ENCODE results near the gene RNF215.
A peak's percentile ranks its signal among the peaks of the same experiment; 100 is the strongest.
"Not testable (repeated sequence)": the region's sequence is repeated elsewhere in the genome, so short reads cannot be mapped to it uniquely, and the experiment has no call there.

Gene RNF215

GRCh38 chr22:30420347-30421125 lies 33.3 kb upstream of the RNF215 start:
- no peak for DNase-seq

- no peak for DNase-seq
Observed at GRCh38 chr22:30416837-30417236, 29.6 kb upstream of the RNF215 start.

GRCh38 chr22:30416403-30416802 lies 29.2 kb upstream of the RNF215 start:
- DNase-seq = no peak

DNA sequence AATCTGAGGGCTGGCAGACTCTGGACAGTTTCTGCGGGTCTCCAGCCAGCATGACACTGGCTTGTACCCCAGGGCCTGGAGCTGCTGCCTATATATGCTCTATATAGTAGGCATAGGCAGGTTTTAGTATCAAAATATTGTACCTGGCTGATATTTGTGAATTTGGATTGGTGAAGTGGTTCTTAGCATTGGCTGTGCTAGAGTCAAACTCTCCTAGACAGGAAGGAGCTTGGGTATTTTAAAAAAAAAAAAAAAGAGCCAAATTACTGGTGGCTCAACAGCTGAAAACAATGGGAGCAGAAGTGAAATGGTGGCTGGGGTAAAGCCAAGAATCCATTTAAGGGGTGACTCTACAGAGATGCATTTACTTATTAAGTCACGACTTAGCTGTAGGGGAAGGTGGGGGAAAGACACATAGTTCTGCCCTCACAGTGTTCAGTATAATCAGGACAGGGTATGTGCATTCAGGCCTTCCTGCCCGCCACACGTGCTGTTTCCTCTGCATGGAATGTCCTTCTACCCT lies 27.4 kb upstream of the RNF215 start:
- DNase-seq = no peak

DNA sequence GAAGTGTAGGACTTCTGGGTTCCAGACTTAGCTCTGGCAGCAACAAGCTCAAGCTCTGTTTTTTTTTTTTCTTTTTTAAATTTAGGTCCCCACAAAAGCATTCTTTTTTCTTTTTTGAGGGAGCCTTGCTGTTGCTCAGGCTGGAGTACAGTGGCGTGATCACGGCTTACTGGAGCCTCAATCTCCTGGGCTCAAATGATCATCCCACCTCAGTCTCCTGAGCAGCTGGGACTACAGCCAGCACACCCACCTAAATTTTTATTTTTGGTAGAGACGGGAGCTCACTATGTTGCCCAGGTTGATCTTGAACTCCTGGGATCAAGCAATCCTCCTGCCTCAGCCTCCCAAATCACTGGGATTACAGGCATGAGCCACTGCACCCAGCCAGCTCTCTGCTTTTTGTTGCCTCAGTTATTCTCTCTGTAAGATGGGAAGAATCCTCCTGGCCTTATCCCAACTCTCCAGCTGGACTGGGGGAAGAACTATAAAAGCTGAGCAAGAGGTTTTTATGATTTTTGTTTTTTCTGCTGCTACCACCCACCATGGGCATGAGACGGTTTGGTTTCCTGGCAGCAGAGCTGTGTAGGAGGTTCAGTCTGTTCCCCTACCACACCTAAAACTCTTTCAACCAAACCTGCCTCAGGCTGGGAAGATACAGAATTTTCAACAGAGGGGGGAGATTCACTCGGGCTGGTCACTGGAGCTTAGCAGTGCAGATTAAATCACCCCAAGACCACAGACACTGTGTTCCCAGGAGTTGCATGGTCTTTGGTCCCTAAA lies 26.7 kb upstream of the RNF215 start:
- DNase-seq = no peak

DNA sequence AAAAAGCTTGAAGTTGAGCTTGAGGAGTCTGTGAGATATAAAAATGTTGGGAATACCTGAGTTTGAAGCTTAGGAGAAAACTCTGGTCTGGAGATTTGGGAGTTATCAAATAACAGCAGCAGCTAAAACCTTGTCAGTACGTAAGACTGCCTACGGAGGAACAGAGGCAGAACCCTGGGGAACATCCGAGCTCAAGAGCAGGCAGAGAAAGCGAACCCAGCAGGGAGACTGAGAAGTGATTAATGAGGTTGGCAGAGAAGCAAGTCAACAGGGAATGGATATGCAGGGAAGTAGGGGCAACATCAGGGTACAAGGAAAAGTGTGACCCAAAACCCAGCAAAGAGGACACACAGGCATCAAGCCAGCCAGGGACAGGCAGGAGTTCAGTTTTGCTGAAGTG lies 25.8 kb upstream of the RNF215 start:
- no peak for DNase-seq

DNA sequence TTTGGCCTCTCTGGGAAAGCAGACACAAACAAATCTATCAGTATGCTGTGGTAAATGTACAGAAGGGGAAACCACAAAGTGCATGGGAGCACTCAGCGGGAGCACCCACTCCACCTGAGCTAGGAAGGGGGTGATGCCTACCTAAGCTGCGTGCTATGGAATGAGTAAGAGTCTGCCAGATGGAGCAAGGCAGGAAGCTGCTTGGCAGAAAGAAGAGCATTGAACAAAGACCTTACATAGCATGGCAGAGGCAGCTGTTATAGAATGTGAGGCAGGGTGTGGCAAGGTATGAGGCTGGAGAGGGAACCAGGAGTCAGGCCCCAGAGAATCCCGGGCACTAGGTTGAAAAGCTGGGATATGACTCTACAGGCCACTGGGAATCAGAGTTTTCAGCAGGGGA lies 24.6 kb upstream of the RNF215 start:
- DNase-seq = no peak

DNA sequence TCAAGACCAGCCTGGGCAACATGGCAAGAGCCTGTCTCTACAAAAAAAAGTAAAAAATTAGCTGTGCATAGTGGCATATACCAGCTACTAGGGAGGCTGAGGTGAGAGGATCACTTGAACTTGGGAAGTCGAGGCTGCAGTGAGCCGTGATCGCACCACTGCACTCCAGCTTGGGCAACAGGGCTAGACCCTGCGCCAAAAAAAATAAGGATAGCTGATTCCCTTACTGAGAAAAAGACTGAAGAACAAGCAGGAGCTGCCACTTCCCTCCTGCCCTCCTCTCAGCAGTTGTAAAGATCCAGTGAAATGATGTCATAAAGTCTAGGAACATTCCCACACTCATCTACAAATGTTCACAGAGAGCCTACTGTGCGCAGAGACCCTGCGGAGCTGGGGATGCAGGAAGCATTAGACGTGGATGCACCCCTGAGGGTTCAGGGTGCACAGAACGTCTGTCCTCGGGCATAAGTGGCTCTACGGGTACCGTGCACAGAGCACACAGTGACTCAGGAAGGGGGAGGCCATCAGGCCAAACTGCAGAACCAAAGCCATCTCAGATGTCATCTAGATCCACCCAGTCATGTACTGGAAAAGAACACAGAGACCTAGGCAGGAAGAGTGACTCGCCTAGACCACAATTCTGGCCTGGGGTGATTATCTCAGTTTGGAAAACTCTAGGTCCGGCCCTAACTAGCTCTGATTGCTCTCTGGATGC lies 21.3 kb upstream of the RNF215 start:
- no peak for DNase-seq

GRCh38 chr22:30406400-30406799 lies 19.2 kb upstream of the RNF215 start:
- DNase-seq = no peak

GRCh38 chr22:30405731-30406130 lies 18.5 kb upstream of the RNF215 start:
- DNase-seq = no peak

DNA sequence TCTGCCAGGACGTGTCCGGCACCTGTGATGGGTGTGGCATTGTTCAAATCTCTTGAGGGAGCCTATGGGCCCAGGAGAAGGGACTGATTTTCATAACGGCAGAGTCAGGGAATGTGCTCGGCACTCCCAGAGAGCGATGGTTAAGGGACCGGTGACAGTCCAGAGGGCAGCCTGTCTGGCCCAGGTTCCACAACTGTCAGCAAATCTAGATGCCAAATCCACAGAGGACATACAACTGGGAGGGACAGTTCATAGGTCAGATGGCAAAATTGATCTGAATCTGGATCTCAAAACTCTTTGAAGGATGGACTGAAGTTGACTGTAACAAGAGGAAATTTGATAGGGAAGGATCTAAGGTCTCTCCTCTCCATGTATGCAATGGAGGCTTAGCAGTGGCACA lies 17.1 kb upstream of the RNF215 start:
- DNase-seq = no peak

GRCh38 chr22:30402766-30403104 lies 15.5 kb upstream of the RNF215 start:
- DNase-seq = not testable (repeated sequence)

DNA sequence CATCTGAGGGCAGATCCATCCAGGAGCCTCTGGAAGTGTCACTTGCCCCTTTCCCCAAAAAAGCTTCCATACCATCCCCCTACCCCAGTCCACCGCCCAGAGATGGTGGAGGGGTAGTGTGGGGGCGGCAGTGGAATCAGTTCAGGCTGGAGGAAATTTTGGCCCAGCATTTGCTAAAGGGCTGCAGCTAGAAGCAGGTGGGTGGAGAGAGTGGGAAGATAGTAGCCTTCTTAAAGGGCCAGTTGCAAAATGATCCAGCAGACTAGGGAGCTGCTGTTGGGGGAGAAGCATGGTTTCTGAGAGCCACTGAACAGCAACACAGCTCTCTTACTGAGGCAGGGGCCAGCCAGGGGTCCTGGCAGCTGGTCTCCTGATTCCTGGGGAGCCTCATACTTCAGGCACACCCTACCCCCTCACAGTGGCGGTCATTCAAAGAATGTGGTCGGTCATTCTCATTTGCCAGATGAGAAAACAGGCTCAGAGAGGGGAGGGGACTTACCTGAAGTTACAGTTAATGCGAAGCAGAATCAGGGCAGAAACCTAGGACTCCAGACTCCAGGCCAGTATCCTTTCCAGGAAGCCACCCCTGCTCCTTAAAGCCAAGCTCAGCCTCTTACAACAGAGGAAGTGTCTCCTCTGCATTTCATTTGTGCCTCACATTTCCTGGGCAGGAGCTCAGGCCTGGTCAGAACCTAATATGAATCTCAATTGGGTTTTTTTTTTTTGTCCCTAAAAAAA lies 15.0 kb upstream of the RNF215 start:
- no peak for DNase-seq

GRCh38 chr22:30401024-30401423 lies 13.8 kb upstream of the RNF215 start:
- not testable (repeated sequence) for DNase-seq

- no peak for DNase-seq
Observed at GRCh38 chr22:30400159-30400558, 12.9 kb upstream of the RNF215 start.

DNA sequence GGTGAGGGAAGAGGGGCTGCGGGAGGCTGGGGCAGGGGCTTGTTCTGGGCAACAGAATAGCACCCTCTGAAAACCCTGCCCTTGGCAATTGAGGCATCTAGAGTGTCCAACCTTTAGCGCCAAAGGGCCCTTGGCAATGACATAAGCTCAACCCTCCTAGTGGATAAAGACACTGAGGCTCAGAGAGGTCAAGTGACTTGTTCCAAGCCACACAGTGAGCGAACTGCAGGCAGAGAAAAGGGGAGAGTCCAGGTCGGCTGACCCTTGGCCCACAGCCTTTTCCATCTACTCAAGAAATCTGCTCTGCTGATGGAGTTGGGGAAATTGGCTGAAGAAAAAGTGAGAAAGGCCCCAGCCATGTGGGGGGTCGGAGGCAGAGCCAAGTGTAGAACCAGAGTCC lies 12.5 kb upstream of the RNF215 start:
- DNase-seq = no peak

GRCh38 chr22:30398685-30399680 lies 11.8 kb upstream of the RNF215 start:
- DNase-seq = no peak

- DNase-seq = no peak
Observed at GRCh38 chr22:30397656-30398635, 10.7 kb upstream of the RNF215 start.

DNA sequence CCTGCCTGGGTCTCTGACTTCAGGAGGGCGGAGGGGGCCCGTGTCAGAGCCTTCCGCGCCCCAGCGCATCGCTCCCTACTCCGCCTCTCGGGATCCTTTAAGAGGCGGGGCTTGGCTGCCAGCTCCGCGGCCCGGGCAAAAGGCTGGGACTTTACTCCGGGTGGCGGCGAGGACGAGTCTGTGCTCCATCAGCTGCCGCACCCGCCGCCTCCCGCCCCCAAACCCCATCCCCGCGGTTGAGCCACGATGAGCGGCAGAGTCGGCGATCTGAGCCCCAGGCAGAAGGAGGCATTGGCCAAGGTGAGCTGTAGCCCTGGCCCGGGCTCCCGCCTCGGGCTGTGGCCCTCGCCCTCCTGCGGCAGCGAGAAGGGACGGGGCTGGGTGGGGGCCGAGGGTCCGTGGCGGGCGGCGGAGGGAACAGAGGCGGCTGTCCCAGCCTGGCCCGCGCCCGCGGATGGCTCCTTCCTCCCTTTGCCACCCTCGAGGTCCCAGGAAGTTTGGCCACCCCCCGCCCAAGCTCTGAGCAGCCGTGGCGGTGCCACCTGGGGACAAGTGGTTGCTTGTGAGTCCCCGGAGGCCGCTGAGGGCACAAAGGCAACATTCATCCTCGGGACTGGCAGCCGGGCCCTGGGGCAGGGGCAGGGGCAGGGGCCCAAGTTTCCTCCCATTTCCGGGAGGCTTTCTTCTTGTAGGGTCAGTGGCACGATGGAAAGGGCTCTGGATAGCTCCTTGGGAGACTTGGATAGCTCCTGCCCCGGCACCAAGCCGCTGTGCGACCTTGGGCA lies 9.9 kb upstream of the RNF215 start, which contains the start of gene SEC14L2:
Gene SEC14L2 (plus strand): TSS at position 148 of the 785 bp plus-strand sequence. CDS start 99 bp downstream, at position 247.
- peak; percentile 38 for DNase-seq
